OCI-LY1 (cell line): ENCODE data around the gene NALCN.

ENCODE experiments used
- CTCF ChIP-seq: fragments of 200-600 bp; sonication (generic), shearing (Covaris generic); IDR thresholded peaks from 2 replicates; pipeline ENCODE4 v1.5.1; 2017; ENCODE audit warnings: mild to moderate bottlenecking, antibody characterized with exemption, low read length, moderate library complexity, mixed read lengths
- EZH2 ChIP-seq: fragments of 200-600 bp; sonication (generic), shearing (Covaris generic); IDR thresholded peaks from 2 replicates; pipeline ENCODE4 v1.8.0; 2017; ENCODE audit warnings: borderline replicate concordance, mixed run types, mild to moderate bottlenecking, antibody characterized with exemption, low read length, moderate library complexity, mixed read lengths

GRCh38 chr13:101080616-101081015 lies 335.7 kb downstream of the NALCN start:
- TF ChIP-seq CTCF (no peak), EZH2 (no peak)
